ENCODE data around the gene DNAH17. TPM values are rescaled to one million over a fixed set of nuclear protein-coding genes. Genes with fewer than 3 reads are reported as not detected.

Gene DNAH17
- total and polyA plus RNA-seq, 2 of the 13 experiments (the other 11 are each of a cell fraction or from before 2014, with no cell fraction given) = 0.86 to 1.6 TPM

DNA sequence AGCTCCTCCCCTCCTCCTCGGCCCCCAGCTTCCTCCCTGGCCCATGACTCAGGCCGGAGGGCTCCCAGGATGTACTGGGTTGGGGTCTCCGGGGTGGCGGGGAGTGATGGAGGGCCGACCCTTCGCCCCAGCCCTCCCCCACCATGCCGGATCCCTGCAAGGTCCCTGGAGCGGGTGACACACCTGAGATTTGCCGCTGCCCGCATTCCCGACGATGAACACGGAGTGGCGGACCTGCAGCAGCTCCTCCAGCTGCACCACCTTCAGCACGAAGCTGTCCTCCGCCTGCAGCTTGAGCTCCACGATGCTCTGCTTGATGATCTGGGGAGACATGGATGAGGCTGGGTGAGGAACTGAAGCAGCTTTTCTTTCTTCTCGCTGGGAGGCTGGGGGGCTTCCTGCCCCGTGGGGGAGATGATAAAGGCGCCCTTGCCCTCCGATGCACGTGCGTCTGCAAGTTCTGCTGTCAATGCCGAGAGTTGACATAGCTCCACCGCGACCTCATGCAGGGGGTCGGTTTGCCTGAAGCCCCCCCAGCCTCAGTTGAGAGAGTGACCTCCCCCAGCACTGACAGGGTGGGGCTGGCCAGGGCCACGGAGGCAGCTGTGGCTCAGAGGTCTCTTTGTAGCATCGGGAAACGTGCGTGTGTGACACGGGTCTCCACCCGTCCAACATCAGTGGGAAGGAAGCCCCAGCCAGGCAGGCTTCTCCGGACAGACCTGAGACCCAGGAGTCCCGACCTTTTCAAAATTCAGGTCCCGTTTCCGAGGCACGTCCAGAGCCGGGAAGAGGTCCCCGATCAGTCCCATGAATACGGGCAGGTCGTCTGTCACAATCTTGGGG lies 83.1 kb downstream of the DNAH17 start (continued):
- TF ChIP-seq, protein P1, sequence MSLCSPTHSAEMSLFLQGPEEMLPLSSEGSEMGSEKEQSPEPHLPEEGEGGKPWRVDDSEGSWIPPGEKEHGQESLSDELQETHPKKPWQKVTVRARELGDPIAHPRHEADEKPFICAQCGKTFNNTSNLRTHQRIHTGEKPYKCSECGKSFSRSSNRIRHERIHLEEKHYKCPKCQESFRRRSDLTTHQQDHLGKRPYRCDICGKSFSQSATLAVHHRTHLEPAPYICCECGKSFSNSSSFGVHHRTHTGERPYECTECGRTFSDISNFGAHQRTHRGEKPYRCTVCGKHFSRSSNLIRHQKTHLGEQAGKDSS (CRISPR knock-in tag; IDR thresholded peaks at IDR 0.05; ENCODE audit: borderline replicate concordance, low read depth) = no peak
- TF ChIP-seq PITX1 (CRISPR knock-in tag; IDR thresholded peaks at IDR 0.05) = no peak
- TF ChIP-seq GATAD1 (CRISPR knock-in tag; IDR thresholded peaks at IDR 0.05) = no peak
- TF ChIP-seq AHR (CRISPR knock-in tag; IDR thresholded peaks at IDR 0.05) = no peak
- no peak for TF ChIP-seq HOXA9 (CRISPR knock-in tag; IDR thresholded peaks at IDR 0.05; ENCODE audit: borderline replicate concordance)
- TF ChIP-seq ARID2 (CRISPR knock-in tag; IDR thresholded peaks at IDR 0.05; ENCODE audit: borderline replicate concordance) = no peak

DNA sequence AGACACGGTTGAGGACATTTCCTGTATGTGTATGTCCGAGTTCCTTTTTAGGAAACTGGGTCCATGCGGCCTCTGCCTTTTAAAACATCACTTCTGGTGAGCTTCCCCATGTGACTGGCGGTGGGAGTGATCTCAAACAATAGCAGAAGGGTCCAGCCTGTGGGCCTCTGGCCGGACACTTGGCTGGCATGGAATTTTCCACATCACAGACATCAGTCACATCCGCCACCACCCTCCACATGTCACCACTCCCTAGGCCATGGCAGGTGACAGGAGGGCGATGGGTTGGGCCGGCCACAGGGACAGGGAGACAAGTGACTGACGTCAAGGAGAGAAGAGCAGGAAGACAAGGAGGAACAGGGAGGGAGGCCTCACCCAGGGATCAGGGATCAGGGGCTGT lies 83.7 kb downstream of the DNAH17 start:
- no TSS peak for BruUV-seq (replicated peaks)
- FAIRE-seq (no peak), ATAC-seq (no peak), DNase-seq (ENCODE audit: low spot score) (peak; percentile 55)
- H2AFZ ChIP-seq (ENCODE audit: low read length) = no peak overlapping the region
- WGBS (ENCODE audit: low lambda C conversion rate) = 36% methylated on average over 9 of the region's 9 CpGs
- H3K9ac ChIP-seq (ENCODE audit: insufficient read depth, low read depth, low read length) = no peak overlapping the region
- no peak overlapping the region for H3K27ac ChIP-seq (ENCODE audit: extremely low read length, insufficient read depth, low read length)
- H3K9me3 ChIP-seq (ENCODE audit: low read length) = no peaks in the 10 kb centered on the region
- peaks cover 26% of the 10 kb centered on the region for H3K4me1 ChIP-seq (ENCODE audit: insufficient read depth, low read length)
- intact Hi-C loops (cut with micrococcal nuclease; ENCODE audit: unreplicated experiment) = loop anchor here (1.0 to 10.0 kb wide), 2 partner anchors 215 to 301 kb away; no protein-coding TSS in a partner anchor
- peaks cover 2 to 50% of the 10 kb centered on the region in 2 experiments; a peak in 4 of 5 replicates for H3K27me3 ChIP-seq (ENCODE audit: control insufficient read depth in 1 of 2, insufficient read depth in 2 of 2, low read length in 2 of 2)
- H3K4me3 ChIP-seq (replicated peaks in 1 of 3; ENCODE audit: insufficient read depth in 1 of 3, low read depth in 2 of 3, low read length in 3 of 3) = peak overlapping the region in 1 of 3 experiments; percentile 7; a peak in 1 of 6 replicates
- POLR2A ChIA-PET = no interaction called here
- CTCF ChIA-PET (ENCODE audit: low intra/inter-chr PET ratio, low total read pairs) = no interaction called here
- no peaks in the 10 kb centered on the region for H3K36me3 ChIP-seq (replicated peaks in 1 of 2; ENCODE audit: control insufficient read depth in 1 of 2, insufficient read depth in 2 of 2, low read length in 2 of 2)
- no peaks in the 10 kb centered on the region for H4K20me1 ChIP-seq (ENCODE audit: insufficient read depth, low read length)
- H3K4me2 ChIP-seq (ENCODE audit: low read depth, low read length) = peak overlapping the region; percentile 24; the same call in 1 of the 2 replicates
- no peaks in the 10 kb centered on the region for H3K79me2 ChIP-seq (ENCODE audit: insufficient read depth, low read length)
- in situ Hi-C loops (cut with HindIII; ENCODE audit: extremely low pct_ligation_motif_present, low pct_unique_long_range_greater_than_20kb) = loop anchor here (10.0 kb wide), 1 partner anchor 111 kb away; no protein-coding TSS in a partner anchor
- TF ChIP-seq MXI1 (IDR thresholded peaks at IDR 0.05; ENCODE audit: borderline replicate concordance, low read depth, low read length) (peak; percentile 14; the same call in 1 of the 3 replicates), ZNF792 (CRISPR knock-in tag; IDR thresholded peaks at IDR 0.05) (0 out of 2 replicates have a peak, but pooled peaks have one; percentile 49), TGIF2 (CRISPR knock-in tag; IDR thresholded peaks at IDR 0.05) (0 out of 2 replicates have a peak, but pooled peaks have one; percentile 60), ELF1 (CRISPR knock-in tag; IDR thresholded peaks at IDR 0.05) (no peak), SP1 (IDR thresholded peaks at IDR 0.05) (no peak), SP1 (CRISPR knock-in tag; IDR thresholded peaks at IDR 0.05) (no peak), POLR2G (IDR thresholded peaks at IDR 0.05; ENCODE audit: low read depth, low read length) (no peak), ZNF136 (CRISPR knock-in tag; IDR thresholded peaks at IDR 0.05; ENCODE audit: low read depth) (no peak), RARA (CRISPR knock-in tag; IDR thresholded peaks at IDR 0.05) (0 out of 2 replicates have a peak, but pooled peaks have one; percentile 17), SOX5 (CRISPR knock-in tag; IDR thresholded peaks at IDR 0.05; ENCODE audit: borderline replicate concordance) (no peak)
- TF ChIP-seq, protein P2, sequence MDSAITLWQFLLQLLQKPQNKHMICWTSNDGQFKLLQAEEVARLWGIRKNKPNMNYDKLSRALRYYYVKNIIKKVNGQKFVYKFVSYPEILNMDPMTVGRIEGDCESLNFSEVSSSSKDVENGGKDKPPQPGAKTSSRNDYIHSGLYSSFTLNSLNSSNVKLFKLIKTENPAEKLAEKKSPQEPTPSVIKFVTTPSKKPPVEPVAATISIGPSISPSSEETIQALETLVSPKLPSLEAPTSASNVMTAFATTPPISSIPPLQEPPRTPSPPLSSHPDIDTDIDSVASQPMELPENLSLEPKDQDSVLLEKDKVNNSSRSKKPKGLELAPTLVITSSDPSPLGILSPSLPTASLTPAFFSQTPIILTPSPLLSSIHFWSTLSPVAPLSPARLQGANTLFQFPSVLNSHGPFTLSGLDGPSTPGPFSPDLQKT (CRISPR knock-in tag; IDR thresholded peaks at IDR 0.05; ENCODE audit: borderline replicate concordance) = no peak
- TF ChIP-seq, protein P3, sequence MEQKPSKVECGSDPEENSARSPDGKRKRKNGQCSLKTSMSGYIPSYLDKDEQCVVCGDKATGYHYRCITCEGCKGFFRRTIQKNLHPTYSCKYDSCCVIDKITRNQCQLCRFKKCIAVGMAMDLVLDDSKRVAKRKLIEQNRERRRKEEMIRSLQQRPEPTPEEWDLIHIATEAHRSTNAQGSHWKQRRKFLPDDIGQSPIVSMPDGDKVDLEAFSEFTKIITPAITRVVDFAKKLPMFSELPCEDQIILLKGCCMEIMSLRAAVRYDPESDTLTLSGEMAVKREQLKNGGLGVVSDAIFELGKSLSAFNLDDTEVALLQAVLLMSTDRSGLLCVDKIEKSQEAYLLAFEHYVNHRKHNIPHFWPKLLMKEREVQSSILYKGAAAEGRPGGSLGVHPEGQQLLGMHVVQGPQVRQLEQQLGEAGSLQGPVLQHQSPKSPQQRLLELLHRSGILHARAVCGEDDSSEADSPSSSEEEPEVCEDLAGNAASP (CRISPR knock-in tag; IDR thresholded peaks at IDR 0.05; ENCODE audit: borderline replicate concordance) = no peak

All from HepG2 (cell line).